HEK293 (cell line): ENCODE results near the gene RAB23.

Experiments
- EGR2 ChIP-seq: fragments of 450-650 bp; formaldehyde crosslinking; IDR thresholded peaks from 2 replicates; pipeline ENCODE4 v1.5.1; 2016; ENCODE audit warnings: low read depth, missing biosample characterization, missing genetic modification characterization
- SP2 ChIP-seq: fragments of 450-650 bp; formaldehyde crosslinking; IDR thresholded peaks from 2 replicates; pipeline ENCODE4 v1.5.1; 2016; ENCODE audit warnings: missing biosample characterization, missing genetic modification characterization
- ZNF248 ChIP-seq: fragments of 450-650 bp; formaldehyde crosslinking; IDR thresholded peaks from 2 replicates; pipeline ENCODE4 v1.5.1; 2017; ENCODE audit warnings: missing biosample characterization, missing genetic modification characterization
- TF ChIP-seq, protein P1 (sequence below): fragments of 450-650 bp; formaldehyde crosslinking; IDR thresholded peaks from 2 replicates; pipeline ENCODE4 v1.5.1; 2016; ENCODE audit warnings: missing biosample characterization, missing genetic modification characterization
- TF ChIP-seq, protein P2 (sequence below): fragments of 450-650 bp; formaldehyde crosslinking; IDR thresholded peaks from 2 replicates; pipeline ENCODE4 v1.5.1; 2016; ENCODE audit warnings: missing biosample characterization, missing genetic modification characterization

DNA sequence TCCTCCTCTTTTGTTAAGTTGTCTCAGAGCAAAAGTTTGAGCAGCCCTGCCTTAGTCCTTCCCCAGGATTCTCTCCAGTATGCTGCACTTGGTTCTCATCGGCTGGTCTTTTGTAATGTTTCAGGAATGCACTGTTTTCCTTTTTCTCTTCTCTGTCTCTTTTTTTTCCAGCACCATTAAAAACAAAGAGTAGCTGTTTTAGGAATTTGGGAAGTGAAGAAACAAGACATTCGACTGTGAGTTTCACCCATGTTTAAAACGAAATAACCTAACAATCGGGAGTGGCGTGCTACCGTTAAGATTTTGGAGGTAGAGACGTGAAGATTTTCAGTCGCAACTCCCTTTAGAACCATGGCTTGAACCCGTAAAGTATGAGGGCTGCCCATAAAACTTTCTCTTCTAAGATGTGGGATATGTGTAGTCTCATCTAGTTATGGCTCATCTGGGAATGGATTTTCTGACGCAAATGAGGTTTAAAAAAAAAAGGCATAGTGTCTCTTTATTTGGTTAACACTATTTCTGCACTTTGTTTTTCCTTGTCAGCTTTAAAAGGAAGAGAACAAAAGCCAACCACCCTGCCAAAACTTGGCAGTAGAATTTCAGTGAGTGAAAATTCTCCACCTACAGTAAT, 35.9 kb upstream of the RAB23 start:
- no peak for TF ChIP-seq EGR2 (tag by site-specific recombination)
- TF ChIP-seq, protein P1, sequence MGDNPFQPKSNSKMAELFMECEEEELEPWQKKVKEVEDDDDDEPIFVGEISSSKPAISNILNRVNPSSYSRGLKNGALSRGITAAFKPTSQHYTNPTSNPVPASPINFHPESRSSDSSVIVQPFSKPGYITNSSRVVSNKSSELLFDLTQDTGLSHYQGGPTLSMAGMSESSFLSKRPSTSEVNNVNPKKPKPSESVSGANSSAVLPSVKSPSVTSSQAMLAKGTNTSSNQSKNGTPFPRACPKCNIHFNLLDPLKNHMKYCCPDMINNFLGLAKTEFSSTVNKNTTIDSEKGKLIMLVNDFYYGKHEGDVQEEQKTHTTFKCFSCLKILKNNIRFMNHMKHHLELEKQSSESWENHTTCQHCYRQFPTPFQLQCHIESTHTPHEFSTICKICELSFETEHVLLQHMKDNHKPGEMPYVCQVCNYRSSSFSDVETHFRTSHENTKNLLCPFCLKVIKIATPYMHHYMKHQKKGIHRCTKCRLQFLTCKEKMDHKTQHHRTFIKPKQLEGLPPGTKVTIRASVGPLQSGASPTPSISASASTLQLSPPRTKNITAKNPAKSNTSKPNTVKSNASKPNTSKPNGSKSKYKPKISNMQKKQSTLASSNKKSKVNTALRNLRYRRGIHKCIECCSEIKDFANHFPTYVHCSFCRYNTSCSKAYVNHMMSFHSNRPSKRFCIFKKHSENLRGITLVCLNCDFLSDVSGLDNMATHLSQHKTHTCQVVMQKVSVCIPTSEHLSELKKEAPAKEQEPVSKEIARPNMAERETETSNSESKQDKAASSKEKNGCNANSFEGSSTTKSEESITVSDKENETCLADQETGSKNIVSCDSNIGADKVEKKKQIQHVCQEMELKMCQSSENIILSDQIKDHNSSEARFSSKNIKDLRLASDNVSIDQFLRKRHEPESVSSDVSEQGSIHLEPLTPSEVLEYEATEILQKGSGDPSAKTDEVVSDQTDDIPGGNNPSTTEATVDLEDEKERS = no peak
- TF ChIP-seq, protein P2, sequence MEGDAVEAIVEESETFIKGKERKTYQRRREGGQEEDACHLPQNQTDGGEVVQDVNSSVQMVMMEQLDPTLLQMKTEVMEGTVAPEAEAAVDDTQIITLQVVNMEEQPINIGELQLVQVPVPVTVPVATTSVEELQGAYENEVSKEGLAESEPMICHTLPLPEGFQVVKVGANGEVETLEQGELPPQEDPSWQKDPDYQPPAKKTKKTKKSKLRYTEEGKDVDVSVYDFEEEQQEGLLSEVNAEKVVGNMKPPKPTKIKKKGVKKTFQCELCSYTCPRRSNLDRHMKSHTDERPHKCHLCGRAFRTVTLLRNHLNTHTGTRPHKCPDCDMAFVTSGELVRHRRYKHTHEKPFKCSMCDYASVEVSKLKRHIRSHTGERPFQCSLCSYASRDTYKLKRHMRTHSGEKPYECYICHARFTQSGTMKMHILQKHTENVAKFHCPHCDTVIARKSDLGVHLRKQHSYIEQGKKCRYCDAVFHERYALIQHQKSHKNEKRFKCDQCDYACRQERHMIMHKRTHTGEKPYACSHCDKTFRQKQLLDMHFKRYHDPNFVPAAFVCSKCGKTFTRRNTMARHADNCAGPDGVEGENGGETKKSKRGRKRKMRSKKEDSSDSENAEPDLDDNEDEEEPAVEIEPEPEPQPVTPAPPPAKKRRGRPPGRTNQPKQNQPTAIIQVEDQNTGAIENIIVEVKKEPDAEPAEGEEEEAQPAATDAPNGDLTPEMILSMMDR (tag by site-specific recombination) = no peak
- no peak for TF ChIP-seq SP2 (tag by site-specific recombination)
- no peak for TF ChIP-seq ZNF248 (tag by site-specific recombination)
